K562 (cell line): ENCODE data around the gene MAPK4. TPM values are rescaled to one million over a fixed set of nuclear protein-coding genes. Genes with fewer than 3 reads are reported as not detected.

Experiments
- ATAC-seq: fragments of 200-7000 bp; cut with Tn5 transposase; 3 replicates; pipeline ENCODE4 v1.9.1; 2020; ENCODE audit warnings: moderate library complexity
- BruUV-seq: library from RNA; stranded (reverse); fragments of 400-500 nt; replicated peaks from 2 replicates; lab custom pipeline; 2021; lab: Mats Ljungman, UMichigan
- CTCF ChIA-PET: fragments of 300-600 bp; formaldehyde crosslinking; extraction: SDS; loops from one replicate; lab custom pipeline; 2021; ENCODE audit warnings: low intra/inter-chr PET ratio; lab: Yijun Ruan, JAX
- POLR2A ChIA-PET: fragments of 300-600, 350-650 bp; sonication (Branson Sonifier 250); formaldehyde crosslinking; extraction: SDS; loops from one replicate; lab custom pipeline; 2021; ENCODE audit warnings: antibody characterized with exemption, inconsistent platforms; lab: Yijun Ruan, JAX
- DNase-seq, 4 experiments: peaks; one replicate each; pipeline versions ENCODE4 v3.0.0 to v3.0.0-alpha.2; 2011 to 2018; ENCODE audit warnings: low spot score in 3 of 4, mixed read lengths in 3 of 4; ENCODE audit errors: extremely low read depth in 1 of 4
- FAIRE-seq: peaks from 2 replicates; lab custom pipeline; 2011; peaks lifted over from hg19 to GRCh38; lab: Jason Lieb, UNC
- H2AFZ ChIP-seq: 2 replicates; pipeline ENCODE4 v1.6.0; 2011; ENCODE audit warnings: low read depth, low read length, control low read depth, inconsistent platforms
- H3K27ac ChIP-seq: fragments of 200-600 bp; 3 replicates; pipeline ENCODE4 v1.8.0; 2011; ENCODE audit warnings: low read depth, mild to moderate bottlenecking, control low read depth, inconsistent platforms, low read length, moderate library complexity, mixed read lengths; ENCODE audit errors: extremely low read depth
- H3K27me3 ChIP-seq, 2 experiments: fragments of 300-600 bp in 1 of 2; 2 replicates in 1 of 2; 3 replicates in 1 of 2; pipeline versions ENCODE4 v1.6.0 to v1.8.0; 2011; ENCODE audit warnings: inconsistent platforms in 2 of 2, low read length in 2 of 2, mild to moderate bottlenecking in 1 of 2, mixed read lengths in 1 of 2, moderate library complexity in 1 of 2; ENCODE audit not compliant: control insufficient read depth in 2 of 2, insufficient read depth in 2 of 2
- H3K36me3 ChIP-seq: fragments of 300-600 bp; 3 replicates; pipeline ENCODE4 v1.8.0; 2011; ENCODE audit warnings: mild to moderate bottlenecking, low read length, inconsistent platforms; ENCODE audit not compliant: control insufficient read depth, insufficient read depth
- H3K4me1 ChIP-seq, 2 experiments: fragments of 200-600 bp in 1 of 2; replicated peaks in 1 of 2; 2 replicates in 1 of 2; 3 replicates in 1 of 2; pipeline versions ENCODE4 v1.5.1 to v1.8.0; 2011; ENCODE audit warnings: inconsistent platforms in 2 of 2, low read length in 2 of 2, mild to moderate bottlenecking in 1 of 2, mixed read lengths in 1 of 2, moderate library complexity in 1 of 2; ENCODE audit not compliant: control insufficient read depth in 2 of 2, insufficient read depth in 2 of 2
- H3K4me2 ChIP-seq: 2 replicates; pipeline ENCODE4 v1.6.1; 2011; ENCODE audit warnings: low read length, control low read depth, inconsistent platforms, mixed read lengths; ENCODE audit not compliant: insufficient read depth
- H3K4me3 ChIP-seq: fragments of 200-600 bp; sonication (generic), shearing (Covaris generic); 2 replicates; pipeline ENCODE4 v1.5.1; 2016; ENCODE audit warnings: control low read depth, inconsistent platforms
- H3K79me2 ChIP-seq: fragments of 200-600 bp; 3 replicates; pipeline ENCODE4 v1.8.0; 2011; ENCODE audit warnings: low read length, inconsistent platforms; ENCODE audit not compliant: control insufficient read depth, insufficient read depth
- H3K9ac ChIP-seq, 2 experiments: 2 replicates each; pipeline versions ENCODE4 v1.6.0 to v1.6.1; 2011; ENCODE audit warnings: low read depth in 2 of 2, low read length in 2 of 2, control low read depth in 1 of 2, inconsistent platforms in 1 of 2, mild to moderate bottlenecking in 1 of 2, mixed read lengths in 1 of 2; ENCODE audit not compliant: insufficient read depth in 1 of 2
- H3K9me1 ChIP-seq: one replicate; pipeline ENCODE4 v1.6.0; 2011; ENCODE audit warnings: inconsistent platforms, mild to moderate bottlenecking, low read length, moderate library complexity; ENCODE audit not compliant: control insufficient read depth, insufficient read depth
- H3K9me3 ChIP-seq: replicated peaks from 2 replicates; pipeline ENCODE4 v1.5.1; 2011; ENCODE audit warnings: low read depth, low read length, inconsistent platforms; ENCODE audit not compliant: control insufficient read depth, insufficient read depth
- H4K20me1 ChIP-seq: replicated peaks from 2 replicates; pipeline ENCODE4 v1.6.1; 2011; ENCODE audit warnings: low read length, inconsistent platforms, mixed read lengths; ENCODE audit not compliant: control insufficient read depth, insufficient read depth
- ATF3 ChIP-seq, 2 experiments: fragments of 450-650 bp in 1 of 2; sonication (generic) in 1 of 2; formaldehyde crosslinking in 1 of 2; IDR thresholded peaks in 1 of 2; conservative IDR thresholded peaks in 1 of 2; 2 replicates each; pipeline versions ENCODE4 v1.6.1 to v1.8.1; 2016 to 2023; ENCODE audit warnings: mild to moderate bottlenecking in 2 of 2, moderate library complexity in 2 of 2, inconsistent platforms in 1 of 2, missing genetic modification reagents in 1 of 2
- CREM ChIP-seq: IDR thresholded peaks from 2 replicates; pipeline ENCODE4 v1.6.1; 2014; ENCODE audit warnings: antibody characterized with exemption, low read depth
- DMBX1 ChIP-seq: fragments of 250-450 bp; sonication (Bioruptor Pico); IDR thresholded peaks from 2 replicates; pipeline ENCODE4 v1.8.0; 2022; ENCODE audit warnings: inconsistent platforms, mild to moderate bottlenecking, moderate library complexity, borderline replicate concordance
- FOSL1 ChIP-seq: fragments of 200-800 bp; sonication (Bioruptor generic); conservative IDR thresholded peaks from 2 replicates; pipeline ENCODE4 v1.6.1; 2016; ENCODE audit warnings: missing genetic modification characterization, missing compliant biosample characterization
- HINFP ChIP-seq: fragments of 450-650 bp; conservative IDR thresholded peaks from 2 replicates; pipeline ENCODE4 v1.6.1; 2016; ENCODE audit warnings: missing genetic modification characterization, low read depth, mild to moderate bottlenecking, control low read depth, missing compliant biosample characterization
- HLTF ChIP-seq: fragments of 450-650 bp; IDR thresholded peaks from 2 replicates; pipeline ENCODE4 v1.6.1; 2016
- NFRKB ChIP-seq: fragments of 450-650 bp; IDR thresholded peaks from 2 replicates; pipeline ENCODE4 v1.6.1; 2016; ENCODE audit warnings: low read depth
- PML ChIP-seq: IDR thresholded peaks from 2 replicates; pipeline ENCODE4 v1.6.1; 2012; ENCODE audit warnings: low read length, inconsistent platforms
- RCOR1 ChIP-seq, 2 experiments: IDR thresholded peaks; 2 replicates each; pipeline ENCODE4 v1.6.1; 2012; ENCODE audit warnings: low read depth in 2 of 2, low read length in 2 of 2, borderline replicate concordance in 1 of 2, improper control_type of control experiment in 1 of 2
- SAP30 ChIP-seq: fragments of 200-600 bp; sonication (generic); IDR thresholded peaks from 2 replicates; pipeline ENCODE4 v1.6.1; 2012; ENCODE audit warnings: borderline replicate concordance, low read depth, mild to moderate bottlenecking, moderate library complexity, low read length, control low read depth, inconsistent platforms; ENCODE audit not compliant: insufficient read depth, poor library complexity, severe bottlenecking
- SIX5 ChIP-seq, 2 experiments: IDR thresholded peaks; 2 replicates each; pipeline ENCODE4 v1.6.1; 2011; ENCODE audit warnings: low read length in 2 of 2, borderline replicate concordance in 1 of 2, low read depth in 1 of 2, mild to moderate bottlenecking in 1 of 2, moderate library complexity in 1 of 2; ENCODE audit not compliant: insufficient read depth in 1 of 2
- SMAD4 ChIP-seq: fragments of 250-450 bp; sonication (Bioruptor Pico); conservative IDR thresholded peaks from 2 replicates; pipeline ENCODE4 v1.8.0; 2021; ENCODE audit warnings: inconsistent platforms, mild to moderate bottlenecking, moderate library complexity
- TAF7 ChIP-seq: fragments of 450-650 bp; IDR thresholded peaks from 2 replicates; pipeline ENCODE4 v1.6.1; 2016; ENCODE audit warnings: missing genetic modification characterization, missing compliant biosample characterization
- ZBTB5 ChIP-seq: fragments of 450-650 bp; IDR thresholded peaks from 2 replicates; pipeline ENCODE4 v1.6.1; 2017; ENCODE audit warnings: antibody characterized with exemption
- ZC3H11A ChIP-seq: IDR thresholded peaks from 2 replicates; pipeline ENCODE4 v1.6.1; 2012; ENCODE audit warnings: low read depth, low read length, improper control_type of control experiment
- ZNF175 ChIP-seq: fragments of 200-800 bp; sonication (Bioruptor generic); IDR thresholded peaks from 2 replicates; pipeline ENCODE4 v1.6.1; 2016; ENCODE audit warnings: low read depth, mild to moderate bottlenecking, missing genetic modification characterization, missing compliant biosample characterization
- WGBS: fragments of 100-300 bp; shearing (Covaris generic); methylation state at CpG from one replicate; pipeline ENCODE4 v1.1.6; 2016; ENCODE audit warnings: low coverage, mixed read lengths; ENCODE audit not compliant: insufficient coverage; ENCODE audit errors: missing lambda C conversion rate; 5-methylcytosine and 5-hydroxymethylcytosine counted together
- in situ Hi-C: fragments of 300-500 bp; cut with MboI; formaldehyde crosslinking; loops from 4 replicates; pipeline ENCODE4 v1.15.0; 2018; ENCODE audit warnings: inconsistent platforms, mixed read lengths
- intact Hi-C: fragments of 100-400 bp; cut with micrococcal nuclease; formaldehyde crosslinking; loops from 2 replicates; pipeline ENCODE4 v1.14.2; 2022
- polyA plus RNA-seq, 8 experiments: library from polyadenylated mRNA; depleted of rRNA in 4 of 8; stranded (reverse) in 5 of 8; unstranded in 3 of 8; fragments of >200 nt; fragmentation: Nextera tagmentation in 2 of 8; fragmentation: Illumina TruSeq in 1 of 8; extraction: Ambion mirVana in 2 of 8; extraction: Trizol in 1 of 8; gene quantifications; 2 replicates each; pipeline versions ENCODE4 v1.2.1 to v1.2.3, GENCODE V29; 2011 to 2014; ENCODE audit warnings: inconsistent platforms in 1 of 8, missing spikeins in 1 of 8
- total RNA-seq, 7 experiments: library from RNA; depleted of rRNA in 6 of 7; stranded (reverse); fragments of >200 nt in 6 of 7; fragmentation: Illumina TruSeq in 2 of 7; extraction: Trizol in 2 of 7; gene quantifications; 2 replicates each; pipeline versions ENCODE4 v1.2.1 to v1.2.3, GENCODE V29; 2011 to 2021; ENCODE audit warnings: low replicate concordance in 1 of 7

The MAPK4 gene
- total and polyA plus RNA-seq, 9 of the 15 experiments (the other 6 are each of a cell fraction or from before 2014, with no cell fraction given) = not detected

GRCh38 chr18:50558948-50559751 lies 737 bp upstream of the MAPK4 start:
- in situ Hi-C loops (no loop called here), intact Hi-C loops (no loop called here)
- no peak for DNase-seq
- Histone ChIP-seq H3K4me2 (no peak overlapping the region), H3K4me1 (peaks cover 0 to 14% of the 10 kb centered on the region in 2 experiments; a peak in 2 of 5 replicates), H3K9me3 (no peaks in the 10 kb centered on the region), H4K20me1 (no peaks in the 10 kb centered on the region), H3K36me3 (no peaks in the 10 kb centered on the region), H2AFZ (no peak overlapping the region), H3K9me1 (no peaks in the 10 kb centered on the region), H3K79me2 (no peaks in the 10 kb centered on the region), H3K9ac (no peak overlapping the region), H3K27ac (no peak overlapping the region), H3K4me3 (no peak overlapping the region), H3K27me3 (peaks cover 0 to 15% of the 10 kb centered on the region in 2 experiments; a peak in 4 of 5 replicates)
- no peak for ATAC-seq
- ChIA-PET POLR2A (interaction anchor here (1.0 kb wide), 1 partner anchor 24 kb away, joined by 3 read pairs; no protein-coding TSS in a partner anchor), CTCF (no interaction called here)
- FAIRE-seq = no peak
- no TSS peak for BruUV-seq
- WGBS = 31% methylated on average over 17 of the region's 53 CpGs
- TF ChIP-seq SIX5 (IDR thresholded peaks at IDR 0.05; ENCODE audit: borderline replicate concordance in 1 of 2, insufficient read depth in 1 of 2, low read depth in 1 of 2, low read length in 2 of 2) = no peak
- no peak for TF ChIP-seq SMAD4 (CRISPR knock-in tag)
- TF ChIP-seq DMBX1 = no peak
- TF ChIP-seq SAP30 = no peak
- TF ChIP-seq TAF7 (tag) = no peak
- no peak for TF ChIP-seq ZC3H11A
- no peak for TF ChIP-seq FOSL1 (tag)
- TF ChIP-seq HLTF = no peak
- no peak for TF ChIP-seq ZBTB5
- TF ChIP-seq ZNF175 (CRISPR knock-in tag) = no peak
- TF ChIP-seq NFRKB = no peak
- no peak for TF ChIP-seq ATF3 (IDR thresholded peaks at IDR 0.05)
- no peak for TF ChIP-seq ATF3 (CRISPR knock-in tag; conservative IDR thresholded peaks at IDR 0.05)
- TF ChIP-seq RCOR1 (IDR thresholded peaks at IDR 0.05; ENCODE audit: borderline replicate concordance in 1 of 2, low read depth in 2 of 2, low read length in 2 of 2) = no peak
- TF ChIP-seq PML = no peak
- no peak for TF ChIP-seq HINFP (tag)
- no peak for TF ChIP-seq CREM
